Astrocyte (in vitro differentiated cells and primary cell): ENCODE results near the gene IL5.

Source experiments
- EZH2 ChIP-seq: IDR thresholded peaks from 2 replicates; pipeline ENCODE4 v1.6.1; 2012; ENCODE audit warnings: mild to moderate bottlenecking, low read length, inconsistent platforms; ENCODE audit not compliant: insufficient read depth
- TF ChIP-seq, protein P1 (sequence below): IDR thresholded peaks from 2 replicates; pipeline ENCODE4 v1.5.1; 2011; ENCODE audit warnings: low read depth, mild to moderate bottlenecking, inconsistent platforms, low read length, moderate library complexity; ENCODE audit not compliant: insufficient read depth

DNA sequence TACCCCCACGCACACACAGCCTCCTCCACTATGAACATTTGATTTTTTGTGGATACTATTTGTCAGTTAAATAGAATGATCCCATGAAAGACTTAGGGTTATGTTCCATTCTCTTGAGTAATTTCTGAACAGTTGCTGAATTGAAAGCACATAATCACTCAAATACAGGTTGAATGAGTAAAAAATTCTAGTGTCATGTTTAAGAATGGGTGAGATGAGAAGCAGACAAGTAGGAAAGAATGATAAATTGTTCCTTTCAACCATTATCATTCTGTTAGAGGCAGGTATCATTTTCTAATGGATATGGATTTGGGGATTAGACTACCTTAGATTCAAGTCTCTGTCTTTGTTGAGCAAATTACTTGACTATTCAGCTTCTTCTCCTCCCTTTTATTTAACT lies 32.8 kb upstream of the IL5 start:
- TF ChIP-seq, protein P1, sequence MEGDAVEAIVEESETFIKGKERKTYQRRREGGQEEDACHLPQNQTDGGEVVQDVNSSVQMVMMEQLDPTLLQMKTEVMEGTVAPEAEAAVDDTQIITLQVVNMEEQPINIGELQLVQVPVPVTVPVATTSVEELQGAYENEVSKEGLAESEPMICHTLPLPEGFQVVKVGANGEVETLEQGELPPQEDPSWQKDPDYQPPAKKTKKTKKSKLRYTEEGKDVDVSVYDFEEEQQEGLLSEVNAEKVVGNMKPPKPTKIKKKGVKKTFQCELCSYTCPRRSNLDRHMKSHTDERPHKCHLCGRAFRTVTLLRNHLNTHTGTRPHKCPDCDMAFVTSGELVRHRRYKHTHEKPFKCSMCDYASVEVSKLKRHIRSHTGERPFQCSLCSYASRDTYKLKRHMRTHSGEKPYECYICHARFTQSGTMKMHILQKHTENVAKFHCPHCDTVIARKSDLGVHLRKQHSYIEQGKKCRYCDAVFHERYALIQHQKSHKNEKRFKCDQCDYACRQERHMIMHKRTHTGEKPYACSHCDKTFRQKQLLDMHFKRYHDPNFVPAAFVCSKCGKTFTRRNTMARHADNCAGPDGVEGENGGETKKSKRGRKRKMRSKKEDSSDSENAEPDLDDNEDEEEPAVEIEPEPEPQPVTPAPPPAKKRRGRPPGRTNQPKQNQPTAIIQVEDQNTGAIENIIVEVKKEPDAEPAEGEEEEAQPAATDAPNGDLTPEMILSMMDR: no peak
- TF ChIP-seq EZH2: no peak
